IPS-20b (cell line): Measurements from ENCODE around the gene SLF1.

Source experiments
- H3K27ac ChIP-seq: one replicate; pipeline ENCODE4 v1.5.1; 2013; ENCODE audit warnings: low read length
- H3K27me3 ChIP-seq: 2 replicates; pipeline ENCODE4 v1.6.1; 2013; ENCODE audit warnings: mild to moderate bottlenecking, low read length, inconsistent platforms; ENCODE audit not compliant: insufficient read depth
- H3K36me3 ChIP-seq: 2 replicates; pipeline ENCODE4 v1.6.1; 2013; ENCODE audit warnings: low read depth, mild to moderate bottlenecking, inconsistent platforms, low read length, moderate library complexity; ENCODE audit not compliant: insufficient read depth
- H3K4me1 ChIP-seq: 2 replicates; pipeline ENCODE4 v1.6.1; 2013; ENCODE audit warnings: mild to moderate bottlenecking, control low read depth, inconsistent platforms, low read length, moderate library complexity; ENCODE audit not compliant: insufficient read depth
- H3K4me3 ChIP-seq: 2 replicates; pipeline ENCODE4 v1.5.1; 2013; ENCODE audit warnings: mild to moderate bottlenecking, low read length, inconsistent platforms
- H3K9ac ChIP-seq: 2 replicates; pipeline ENCODE4 v1.6.1; 2013; ENCODE audit warnings: low read depth, mild to moderate bottlenecking, inconsistent platforms, low read length, moderate library complexity
- H3K9me3 ChIP-seq: 2 replicates; pipeline ENCODE4 v1.6.1; 2013; ENCODE audit warnings: mild to moderate bottlenecking, low read depth, low read length, inconsistent platforms; ENCODE audit not compliant: insufficient read depth

Gene SLF1

GRCh38 chr5:94693845-94694370, 75.4 kb downstream of the SLF1 start:
- no peaks in the 10 kb centered on the region for H3K27me3 ChIP-seq
- H3K9ac ChIP-seq: no peak overlapping the region
- H3K36me3 ChIP-seq: peaks cover 37% of the 10 kb centered on the region
- no peak overlapping the region for H3K4me3 ChIP-seq
- H3K9me3 ChIP-seq: no peaks in the 10 kb centered on the region
- H3K4me1 ChIP-seq: peaks cover 10% of the 10 kb centered on the region
- no peak overlapping the region for H3K27ac ChIP-seq

- Histone ChIP-seq H3K4me1 (peaks cover 10% of the 10 kb centered on the region), H3K27ac (no peak overlapping the region), H3K4me3 (no peak overlapping the region), H3K36me3 (peaks cover 29% of the 10 kb centered on the region), H3K9ac (no peak overlapping the region), H3K9me3 (no peaks in the 10 kb centered on the region), H3K27me3 (no peaks in the 10 kb centered on the region)
Observed at GRCh38 chr5:94694671-94695070, 76.2 kb downstream of the SLF1 start.

GRCh38 chr5:94698197-94698596, 79.7 kb downstream of the SLF1 start:
- no peak overlapping the region for H3K27ac ChIP-seq
- no peaks in the 10 kb centered on the region for H3K27me3 ChIP-seq
- H3K4me1 ChIP-seq: no peaks in the 10 kb centered on the region; the same call in 1 of the 2 replicates
- peaks cover 28% of the 10 kb centered on the region for H3K36me3 ChIP-seq
- H3K4me3 ChIP-seq: no peak overlapping the region
- no peak overlapping the region for H3K9ac ChIP-seq
- no peaks in the 10 kb centered on the region for H3K9me3 ChIP-seq

- Histone ChIP-seq H3K27me3 (no peaks in the 10 kb centered on the region), H3K4me3 (no peak overlapping the region), H3K36me3 (peaks cover 31% of the 10 kb centered on the region), H3K9me3 (no peaks in the 10 kb centered on the region), H3K9ac (no peak overlapping the region), H3K4me1 (no peaks in the 10 kb centered on the region; the same call in 1 of the 2 replicates), H3K27ac (no peak overlapping the region)
Observed at GRCh38 chr5:94699562-94699961, 81.1 kb downstream of the SLF1 start.

GRCh38 chr5:94700592-94700991, 82.1 kb downstream of the SLF1 start:
- no peak overlapping the region for H3K27ac ChIP-seq
- H3K9ac ChIP-seq: no peak overlapping the region
- no peak overlapping the region for H3K4me3 ChIP-seq
- no peaks in the 10 kb centered on the region for H3K9me3 ChIP-seq
- no peaks in the 10 kb centered on the region for H3K27me3 ChIP-seq
- H3K4me1 ChIP-seq: no peaks in the 10 kb centered on the region; the same call in 1 of the 2 replicates
- peaks cover 24% of the 10 kb centered on the region for H3K36me3 ChIP-seq

- Histone ChIP-seq H3K4me3 (no peak overlapping the region), H3K9ac (no peak overlapping the region), H3K9me3 (no peaks in the 10 kb centered on the region), H3K27ac (no peak overlapping the region), H3K36me3 (peaks cover 17% of the 10 kb centered on the region; the same call in 1 of the 2 replicates), H3K4me1 (peaks cover 6% of the 10 kb centered on the region), H3K27me3 (no peaks in the 10 kb centered on the region)
Observed at GRCh38 chr5:94702729-94703128, 84.3 kb downstream of the SLF1 start.

GRCh38 chr5:94705427-94705826, 87.0 kb downstream of the SLF1 start:
- Histone ChIP-seq H3K27ac (no peak overlapping the region), H3K36me3 (peaks cover 36% of the 10 kb centered on the region; the same call in 1 of the 2 replicates), H3K4me1 (peaks cover 6% of the 10 kb centered on the region; the same call in 1 of the 2 replicates)

GRCh38 chr5:94707359-94707758, 88.9 kb downstream of the SLF1 start:
- Histone ChIP-seq H3K27ac (no peak overlapping the region), H3K4me3 (no peak overlapping the region), H3K27me3 (no peaks in the 10 kb centered on the region), H3K9ac (no peak overlapping the region), H3K4me1 (peaks cover 6% of the 10 kb centered on the region; the same call in 1 of the 2 replicates), H3K9me3 (no peaks in the 10 kb centered on the region), H3K36me3 (peaks cover 38% of the 10 kb centered on the region; the same call in 1 of the 2 replicates)

More at GRCh38 chr5:94705427-94705826, 87.0 kb downstream of the SLF1 start:
- Histone ChIP-seq H3K9me3 (no peaks in the 10 kb centered on the region), H3K4me3 (no peak overlapping the region), H3K9ac (no peak overlapping the region), H3K27me3 (no peaks in the 10 kb centered on the region)

GRCh38 chr5:94709277-94709676, 90.8 kb downstream of the SLF1 start:
- Histone ChIP-seq H3K9me3 (no peaks in the 10 kb centered on the region), H3K4me3 (no peak overlapping the region), H3K36me3 (peaks cover 29% of the 10 kb centered on the region; the same call in 1 of the 2 replicates), H3K4me1 (peaks cover 6% of the 10 kb centered on the region; the same call in 1 of the 2 replicates), H3K27ac (no peak overlapping the region), H3K9ac (no peak overlapping the region), H3K27me3 (no peaks in the 10 kb centered on the region)

- H3K27ac ChIP-seq: no peak overlapping the region
- no peak overlapping the region for H3K9ac ChIP-seq
- H3K27me3 ChIP-seq: no peaks in the 10 kb centered on the region
- H3K4me3 ChIP-seq: no peak overlapping the region
- H3K36me3 ChIP-seq: peaks cover 29% of the 10 kb centered on the region; the same call in 1 of the 2 replicates
- H3K9me3 ChIP-seq: no peaks in the 10 kb centered on the region
- peaks cover 6% of the 10 kb centered on the region; the same call in 1 of the 2 replicates for H3K4me1 ChIP-seq
Observed at GRCh38 chr5:94711785-94712184, 93.3 kb downstream of the SLF1 start.

GRCh38 chr5:94715768-94716167, 97.3 kb downstream of the SLF1 start:
- H3K27me3 ChIP-seq: no peaks in the 10 kb centered on the region

GRCh38 chr5:94725142-94725541, 106.7 kb downstream of the SLF1 start:
- no peaks in the 10 kb centered on the region for H3K9me3 ChIP-seq

More at GRCh38 chr5:94715768-94716167, 97.3 kb downstream of the SLF1 start:
- Histone ChIP-seq H3K36me3 (peaks cover 7% of the 10 kb centered on the region; the same call in 1 of the 2 replicates), H3K27ac (no peak overlapping the region), H3K9ac (no peak overlapping the region), H3K9me3 (no peaks in the 10 kb centered on the region), H3K4me1 (no peaks in the 10 kb centered on the region), H3K4me3 (no peak overlapping the region)

More at GRCh38 chr5:94725142-94725541, 106.7 kb downstream of the SLF1 start:
- no peaks in the 10 kb centered on the region for H3K4me1 ChIP-seq
- H3K27me3 ChIP-seq: no peaks in the 10 kb centered on the region
- H3K4me3 ChIP-seq: no peak overlapping the region
- no peak overlapping the region for H3K9ac ChIP-seq
- H3K36me3 ChIP-seq: no peaks in the 10 kb centered on the region
- no peak overlapping the region for H3K27ac ChIP-seq
